HEK293 (cell line): ENCODE results near the gene PTPN9.

Experiments
- ATF2 ChIP-seq: fragments of 450-650 bp; formaldehyde crosslinking; IDR thresholded peaks from 2 replicates; pipeline ENCODE4 v1.5.1; 2016; ENCODE audit warnings: missing biosample characterization, missing genetic modification characterization, low read depth
- ZBTB21 ChIP-seq: fragments of 450-650 bp; formaldehyde crosslinking; IDR thresholded peaks from 2 replicates; pipeline ENCODE4 v1.5.1; 2017; ENCODE audit warnings: missing biosample characterization, missing genetic modification characterization
- ZNF133 ChIP-seq: fragments of 450-650 bp; formaldehyde crosslinking; IDR thresholded peaks from 2 replicates; pipeline ENCODE4 v1.5.1; 2016; ENCODE audit warnings: missing biosample characterization, missing genetic modification characterization
- ZNF146 ChIP-seq: fragments of 450-650 bp; formaldehyde crosslinking; IDR thresholded peaks from 2 replicates; pipeline ENCODE4 v1.5.1; 2016; ENCODE audit warnings: missing biosample characterization, missing genetic modification characterization
- ZNF174 ChIP-seq: fragments of 450-650 bp; formaldehyde crosslinking; IDR thresholded peaks from 2 replicates; pipeline ENCODE4 v1.5.0; 2017; ENCODE audit warnings: missing biosample characterization, mild to moderate bottlenecking, missing genetic modification characterization
- ZNF19 ChIP-seq: fragments of 450-650 bp; formaldehyde crosslinking; IDR thresholded peaks from 2 replicates; pipeline ENCODE4; 2016; ENCODE audit warnings: missing biosample characterization, missing genetic modification characterization, low read depth
- ZNF24 ChIP-seq: fragments of 450-650 bp; formaldehyde crosslinking; IDR thresholded peaks from 2 replicates; pipeline ENCODE4 v1.5.1; 2016; ENCODE audit warnings: missing biosample characterization, missing genetic modification characterization
- ZNF274 ChIP-seq, 2 experiments: fragments of 200-500 bp in 1 of 2; fragments of 450-650 bp in 1 of 2; sonication (Bioruptor generic) in 1 of 2; formaldehyde crosslinking in 1 of 2; IDR thresholded peaks; 2 replicates each; pipeline versions ENCODE4 v1.5.1 to v1.6.1; 2014 to 2016; ENCODE audit warnings: borderline replicate concordance in 1 of 2, inconsistent platforms in 1 of 2, low read length in 1 of 2, missing biosample characterization in 1 of 2, missing genetic modification characterization in 1 of 2
- ZNF510 ChIP-seq: fragments of 450-650 bp; formaldehyde crosslinking; IDR thresholded peaks from 2 replicates; pipeline ENCODE4 v1.5.1; 2018; ENCODE audit warnings: mild to moderate bottlenecking, missing genetic modification characterization, missing biosample characterization; ENCODE audit not compliant: insufficient replicate concordance
- ZNF530 ChIP-seq: fragments of 450-650 bp; formaldehyde crosslinking; IDR thresholded peaks from 2 replicates; pipeline ENCODE4 v1.5.1; 2016; ENCODE audit warnings: low read depth, missing biosample characterization, missing genetic modification characterization
- ZNF785 ChIP-seq: fragments of 450-650 bp; formaldehyde crosslinking; IDR thresholded peaks from 2 replicates; pipeline ENCODE4 v1.5.1; 2016; ENCODE audit warnings: missing biosample characterization, missing genetic modification characterization
- ZNF843 ChIP-seq: fragments of 450-650 bp; formaldehyde crosslinking; IDR thresholded peaks from 2 replicates; pipeline ENCODE4 v1.5.1; 2016; ENCODE audit warnings: missing biosample characterization, missing genetic modification characterization
- TF ChIP-seq, protein P1 (sequence below): fragments of 450-650 bp; formaldehyde crosslinking; IDR thresholded peaks from 2 replicates; pipeline ENCODE4 v1.5.1; 2016; ENCODE audit warnings: missing biosample characterization, missing genetic modification characterization

DNA sequence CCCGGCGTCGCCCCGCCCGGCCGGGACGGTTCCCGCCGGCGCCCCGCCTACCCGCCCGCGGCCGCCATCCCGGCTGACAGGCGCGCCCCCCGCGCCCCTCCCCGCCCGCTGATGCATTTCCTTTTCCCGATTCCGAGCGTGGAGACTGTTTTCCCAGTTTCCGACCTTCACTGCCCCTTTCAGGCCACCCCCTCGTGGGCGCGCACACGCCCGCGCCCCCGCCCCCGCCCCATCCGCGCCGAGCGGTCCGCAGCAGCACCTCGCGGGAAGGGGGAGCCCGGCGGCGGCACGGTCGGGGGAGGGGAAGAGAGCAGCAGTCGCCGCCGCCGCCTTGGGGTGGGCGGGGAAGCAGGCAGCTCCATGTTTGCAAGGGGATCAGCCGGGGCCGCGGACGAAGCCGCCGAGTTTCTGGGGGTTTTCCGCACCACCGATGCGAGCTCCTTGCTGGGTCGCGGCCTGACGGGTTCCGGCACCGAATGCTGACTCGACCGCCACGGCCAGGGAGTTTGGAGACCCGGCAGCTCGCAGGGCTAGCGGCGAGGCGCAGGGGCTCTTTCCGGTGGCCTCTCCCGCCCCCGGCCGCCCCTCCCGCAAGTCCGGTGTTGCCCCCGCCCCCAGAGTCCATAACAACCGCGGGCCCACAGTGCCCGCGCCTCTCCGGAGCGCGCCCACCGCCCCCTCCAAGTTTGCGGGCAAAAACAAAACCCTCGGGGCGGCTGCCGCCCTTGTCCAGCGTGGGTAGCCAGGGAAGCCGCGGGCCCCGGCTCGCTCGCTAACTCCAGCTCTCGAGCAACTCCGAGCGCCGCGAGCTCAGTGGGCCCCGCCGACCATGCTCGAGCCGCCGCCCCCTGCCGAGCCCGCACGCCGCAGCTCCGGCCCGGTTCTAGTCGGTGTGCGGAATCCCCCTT is 124.4 kb downstream of the PTPN9 start:
- TF ChIP-seq, protein P1, sequence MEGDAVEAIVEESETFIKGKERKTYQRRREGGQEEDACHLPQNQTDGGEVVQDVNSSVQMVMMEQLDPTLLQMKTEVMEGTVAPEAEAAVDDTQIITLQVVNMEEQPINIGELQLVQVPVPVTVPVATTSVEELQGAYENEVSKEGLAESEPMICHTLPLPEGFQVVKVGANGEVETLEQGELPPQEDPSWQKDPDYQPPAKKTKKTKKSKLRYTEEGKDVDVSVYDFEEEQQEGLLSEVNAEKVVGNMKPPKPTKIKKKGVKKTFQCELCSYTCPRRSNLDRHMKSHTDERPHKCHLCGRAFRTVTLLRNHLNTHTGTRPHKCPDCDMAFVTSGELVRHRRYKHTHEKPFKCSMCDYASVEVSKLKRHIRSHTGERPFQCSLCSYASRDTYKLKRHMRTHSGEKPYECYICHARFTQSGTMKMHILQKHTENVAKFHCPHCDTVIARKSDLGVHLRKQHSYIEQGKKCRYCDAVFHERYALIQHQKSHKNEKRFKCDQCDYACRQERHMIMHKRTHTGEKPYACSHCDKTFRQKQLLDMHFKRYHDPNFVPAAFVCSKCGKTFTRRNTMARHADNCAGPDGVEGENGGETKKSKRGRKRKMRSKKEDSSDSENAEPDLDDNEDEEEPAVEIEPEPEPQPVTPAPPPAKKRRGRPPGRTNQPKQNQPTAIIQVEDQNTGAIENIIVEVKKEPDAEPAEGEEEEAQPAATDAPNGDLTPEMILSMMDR: no peak
- TF ChIP-seq ZNF19 (tag by site-specific recombination): no peak
- no peak for TF ChIP-seq ZNF530 (tag by site-specific recombination)
- TF ChIP-seq ZBTB21 (tag by site-specific recombination): no peak
- no peak for TF ChIP-seq ZNF133 (tag by site-specific recombination)
- no peak for TF ChIP-seq ZNF274 (IDR thresholded peaks at IDR 0.05; ENCODE audit: low read length)
- TF ChIP-seq ZNF274 (tag by site-specific recombination; IDR thresholded peaks at IDR 0.05; ENCODE audit: borderline replicate concordance): no peak
- no peak for TF ChIP-seq ZNF510 (tag by site-specific recombination)
- no peak for TF ChIP-seq ZNF843
- no peak for TF ChIP-seq ZNF146 (tag by site-specific recombination)
- TF ChIP-seq ZNF24 (tag by site-specific recombination): no peak
- TF ChIP-seq ZNF785 (tag by site-specific recombination): no peak
- no peak for TF ChIP-seq ATF2
- TF ChIP-seq ZNF174 (tag by site-specific recombination): no peak
